Naive B cell (primary cell): Measurements from ENCODE around the gene NTMT2. TPM values are rescaled to one million over a fixed set of nuclear protein-coding genes. Genes with fewer than 3 reads are reported as not detected.

Experiments
- polyA plus RNA-seq, 6 donors: library from polyadenylated mRNA; unstranded; fragments of 300-500 nt; fragmentation: Illumina TruSeq; gene quantifications; one replicate each; pipeline ENCODE4 v1.2.3, GENCODE V29; 2021; ENCODE audit warnings: low read depth in 6 of 6

Gene NTMT2
- polyA plus RNA-seq, 6 donors from 2014 or later: not detected

Other genes starting within 250 kb of the NTMT2 start
- gene KIFAP3, start 71.3 kb upstream of the NTMT2 start, polyA plus RNA-seq: 1 to 10 TPM in 5 of 6 donors, under 1 TPM in 1; 0.47 to 9.1 (median 8.7) TPM